ENCODE results near the gene C5AR2. TPM values are rescaled to one million over a fixed set of nuclear protein-coding genes. Genes with fewer than 3 reads are reported as not detected.
"Not testable (repeated sequence)": the region's sequence is repeated elsewhere in the genome, so short reads cannot be mapped to it uniquely, and the experiment has no call there.

C5AR2 gene
- polyA plus RNA-seq, 4 donors, result 0.34 to 0.51 (median 0.45) TPM

DNA sequence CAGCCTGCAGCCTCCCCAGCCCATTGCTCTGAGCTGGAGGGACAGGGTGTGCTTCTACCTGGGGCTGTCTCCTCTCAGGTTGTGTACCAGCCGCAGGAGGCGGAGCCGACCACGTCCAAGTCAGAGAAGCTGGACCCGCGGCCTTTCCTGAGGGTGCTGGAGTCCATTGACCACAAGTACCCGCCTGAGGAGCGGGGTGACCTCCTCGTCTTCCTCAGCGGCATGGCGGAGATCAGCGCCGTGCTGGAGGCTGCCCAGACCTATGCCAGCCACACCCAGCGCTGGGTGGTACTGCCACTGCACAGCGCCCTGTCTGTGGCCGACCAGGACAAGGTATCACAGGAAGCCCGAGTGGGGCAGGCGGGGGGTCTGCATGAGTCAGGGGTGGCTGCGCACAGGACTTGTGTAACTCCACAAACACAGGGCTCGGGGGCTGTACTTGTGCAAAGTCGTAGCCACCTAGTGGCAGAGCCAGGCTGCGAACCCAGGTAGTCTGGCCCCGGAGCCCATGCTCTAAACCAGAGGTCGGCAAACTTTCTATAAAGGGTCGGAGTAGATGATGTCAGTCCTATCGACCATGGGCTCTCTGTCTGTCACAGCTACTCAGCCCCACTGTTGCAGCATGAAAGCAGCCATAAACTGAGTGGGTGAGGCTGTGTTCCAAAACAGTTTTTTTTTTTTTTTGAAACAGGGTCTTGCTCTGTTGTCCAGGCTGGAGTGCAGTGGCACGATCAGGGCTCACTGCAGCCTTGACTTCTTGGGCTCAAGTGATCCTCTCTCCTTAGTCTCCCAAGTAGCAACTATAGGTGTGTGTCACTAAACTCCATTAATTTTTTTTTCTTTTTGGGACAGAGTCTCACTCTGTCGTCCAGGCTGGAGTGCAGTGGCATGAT is 26.1 kb downstream of the C5AR2 start:
- no peak for DNase-seq (ENCODE audit: low read depth in 4 of 4, low spot score in 2 of 4)

GRCh38 chr19:47358936-47359335 is 27.0 kb downstream of the C5AR2 start:
- DNase-seq (ENCODE audit: low read depth in 4 of 4, low spot score in 2 of 4), result no peak

DNA sequence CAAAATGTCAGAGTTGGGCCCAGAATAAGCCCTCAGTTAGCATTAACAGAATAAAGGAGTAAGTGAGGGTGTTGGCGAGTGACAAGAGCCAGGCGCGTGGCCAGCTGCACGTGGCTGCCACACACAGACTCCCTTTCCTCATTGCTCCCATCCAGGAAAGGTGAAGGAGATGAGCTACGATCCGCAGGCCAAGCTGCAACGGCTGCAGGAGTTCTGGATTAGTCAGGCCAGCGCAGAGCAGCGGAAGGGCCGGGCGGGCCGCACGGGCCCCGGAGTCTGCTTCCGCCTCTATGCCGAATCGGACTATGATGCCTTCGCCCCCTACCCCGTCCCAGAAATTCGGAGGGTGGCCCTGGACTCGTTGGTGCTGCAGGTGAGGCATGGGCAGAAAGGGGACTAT is 30.3 kb downstream of the C5AR2 start:
- no peak for DNase-seq (ENCODE audit: low read depth in 4 of 4, low spot score in 2 of 4)

DNA sequence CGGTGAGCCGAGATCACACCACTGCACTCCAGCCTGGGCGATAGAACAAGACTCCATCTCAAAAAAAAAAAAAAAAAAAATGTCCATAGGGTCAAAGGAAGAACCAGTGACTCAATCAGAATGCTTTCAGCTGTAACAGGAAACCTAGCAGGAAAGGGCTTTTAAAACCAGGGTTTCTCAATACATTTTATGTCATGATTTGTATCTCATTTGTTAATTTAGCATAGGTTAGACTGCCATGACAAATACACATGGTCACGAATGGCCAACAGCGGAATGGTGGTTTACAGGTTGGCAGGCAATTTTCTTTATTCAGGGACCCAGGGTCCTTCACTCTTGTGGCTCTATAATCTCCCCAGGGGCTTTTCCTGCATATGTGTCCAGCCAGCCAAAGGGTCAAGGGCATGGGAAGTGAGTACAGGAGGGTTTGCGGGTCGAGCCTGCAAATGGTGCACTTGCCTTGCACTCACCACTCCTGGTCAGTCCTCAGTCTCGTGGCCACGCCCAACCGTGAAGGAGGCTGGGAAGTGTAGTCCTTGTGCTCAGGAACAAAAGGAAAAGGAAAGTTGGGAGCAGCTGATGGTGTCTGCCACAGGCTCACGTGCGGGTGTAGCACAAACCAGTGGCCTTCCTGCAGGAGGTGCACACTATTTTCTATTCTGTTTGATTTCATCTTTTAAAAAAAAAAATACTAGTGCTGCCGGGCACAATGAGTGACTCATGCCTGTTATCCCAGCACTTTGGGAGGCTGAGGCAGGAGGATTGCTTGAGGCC is 32.0 kb downstream of the C5AR2 start:
- DNase-seq (ENCODE audit: low read depth in 4 of 4, low spot score in 2 of 4), result no peak

- DNase-seq (ENCODE audit: low read depth in 4 of 4, low spot score in 2 of 4), result not testable (repeated sequence)
These were observed 33.5 kb downstream of the C5AR2 start for GRCh38 chr19:47365455-47365854.

DNA sequence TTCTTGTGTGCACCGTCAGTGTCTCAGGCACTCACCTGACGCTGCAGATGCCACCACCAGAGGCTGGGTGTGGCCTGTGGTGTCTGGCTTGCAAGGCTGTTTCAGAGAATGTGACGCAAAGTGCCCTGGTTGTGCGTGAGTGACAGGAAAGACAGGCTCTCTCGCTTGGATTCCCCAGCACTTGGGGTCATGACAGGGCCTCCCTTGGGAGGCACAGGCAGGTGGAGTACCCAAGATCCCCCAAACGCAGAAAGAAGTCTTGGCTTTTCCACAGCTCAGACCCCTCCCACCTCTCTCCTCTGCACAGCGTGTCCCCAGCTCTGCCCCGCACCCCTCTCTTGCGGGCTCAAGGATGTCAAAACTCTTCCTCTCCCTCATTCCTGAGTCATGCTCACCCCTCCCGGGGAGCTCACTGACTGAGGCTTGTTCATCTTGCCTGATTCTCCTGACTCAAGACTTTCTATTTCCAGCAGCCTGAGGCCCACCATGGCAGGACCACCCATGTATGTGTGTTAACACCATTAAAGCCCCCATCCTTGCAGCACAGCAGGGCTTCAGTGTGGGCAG is 38.2 kb downstream of the C5AR2 start:
- DNase-seq (ENCODE audit: low read depth in 4 of 4, low spot score in 2 of 4), result no peak

DNA sequence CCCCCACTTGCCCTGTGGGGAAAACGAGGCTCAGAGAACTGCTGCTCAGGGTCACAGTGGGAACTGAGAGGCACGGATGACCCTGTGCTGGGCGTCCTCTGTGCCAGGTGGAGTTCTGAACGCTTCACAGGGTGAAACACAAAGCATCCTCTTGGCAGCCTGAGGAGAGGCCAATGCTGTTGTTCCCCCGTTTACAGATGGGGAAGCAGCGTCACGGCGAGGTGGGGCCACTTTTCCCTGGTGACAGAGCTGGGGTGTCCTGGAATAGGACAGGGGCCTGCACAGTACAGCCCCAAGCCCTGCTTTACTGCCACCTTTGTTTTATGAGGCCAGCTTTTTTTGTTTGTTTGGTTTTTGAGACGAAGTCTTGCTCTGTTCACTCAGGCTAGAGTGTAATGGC is 39.3 kb downstream of the C5AR2 start:
- DNase-seq (ENCODE audit: low read depth in 4 of 4, low spot score in 2 of 4), result no peak

DNA sequence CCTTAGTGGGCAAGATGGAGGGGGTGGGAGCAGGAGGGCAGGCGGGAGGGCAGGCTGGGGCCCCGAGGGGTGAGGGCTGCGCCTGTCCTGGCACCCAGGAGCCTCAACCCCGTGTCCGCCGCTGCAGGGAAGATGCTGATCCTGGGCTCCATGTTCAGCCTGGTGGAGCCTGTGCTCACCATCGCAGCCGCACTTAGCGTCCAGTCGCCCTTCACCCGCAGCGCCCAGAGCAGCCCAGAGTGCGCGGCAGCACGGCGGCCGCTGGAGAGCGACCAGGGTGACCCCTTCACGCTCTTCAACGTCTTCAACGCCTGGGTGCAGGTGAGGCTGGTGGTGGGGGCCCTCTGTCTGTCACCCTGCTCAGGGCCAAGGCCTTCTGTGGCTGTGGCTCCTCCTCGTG is 40.6 kb downstream of the C5AR2 start:
- no peak for DNase-seq (ENCODE audit: low read depth in 4 of 4, low spot score in 2 of 4)

DNA sequence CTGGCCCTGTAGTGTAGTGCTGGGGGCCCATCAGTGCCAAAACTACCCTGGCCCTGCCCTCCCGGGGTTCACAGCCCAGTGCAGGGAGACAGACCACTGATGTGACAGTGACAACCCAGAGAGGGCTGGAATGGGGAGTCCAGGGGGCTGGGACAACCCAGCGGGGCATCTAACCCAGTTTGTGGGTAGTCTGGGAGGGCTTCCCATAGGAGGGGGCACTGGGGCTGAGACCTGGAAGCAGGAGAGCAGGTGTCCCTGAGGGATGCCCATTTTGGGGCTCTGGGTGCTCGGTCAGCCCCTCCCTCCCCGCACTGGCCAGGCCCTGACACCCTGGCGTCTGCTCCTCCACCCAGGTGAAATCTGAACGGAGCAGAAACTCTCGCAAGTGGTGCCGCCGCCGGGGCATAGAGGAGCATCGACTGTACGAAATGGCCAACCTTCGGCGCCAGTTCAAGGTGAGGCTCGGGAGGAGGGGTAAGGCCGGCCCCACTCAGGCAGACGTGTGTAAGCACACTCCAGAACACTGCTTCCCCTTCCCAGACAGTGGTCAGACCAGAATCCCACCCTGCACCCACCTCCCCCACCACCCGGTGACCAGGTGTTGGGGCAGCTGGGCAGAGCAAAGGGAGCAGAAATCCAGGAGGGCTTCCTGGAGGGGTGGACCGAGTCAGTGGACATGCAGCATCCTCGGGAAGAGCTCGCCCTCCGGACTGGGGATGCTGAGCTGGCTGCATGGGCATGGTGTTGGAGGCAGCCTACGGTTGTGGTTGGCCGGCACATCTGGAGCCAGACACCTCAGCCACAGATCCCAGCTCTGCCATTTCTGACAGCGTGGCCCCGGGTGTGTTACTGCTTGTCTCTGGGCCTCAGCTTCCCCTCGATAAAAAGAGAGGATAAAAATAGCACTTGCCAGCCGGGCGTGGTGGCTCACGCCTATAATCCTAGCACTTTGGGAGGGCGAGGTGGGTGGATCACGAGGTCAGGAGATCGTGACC is 41.6 kb downstream of the C5AR2 start:
- no peak for DNase-seq (ENCODE audit: low read depth in 4 of 4, low spot score in 2 of 4)

- DNase-seq (ENCODE audit: low read depth in 4 of 4, low spot score in 2 of 4), result no peak
These were observed 43.1 kb downstream of the C5AR2 start for GRCh38 chr19:47374876-47375693.

DNA sequence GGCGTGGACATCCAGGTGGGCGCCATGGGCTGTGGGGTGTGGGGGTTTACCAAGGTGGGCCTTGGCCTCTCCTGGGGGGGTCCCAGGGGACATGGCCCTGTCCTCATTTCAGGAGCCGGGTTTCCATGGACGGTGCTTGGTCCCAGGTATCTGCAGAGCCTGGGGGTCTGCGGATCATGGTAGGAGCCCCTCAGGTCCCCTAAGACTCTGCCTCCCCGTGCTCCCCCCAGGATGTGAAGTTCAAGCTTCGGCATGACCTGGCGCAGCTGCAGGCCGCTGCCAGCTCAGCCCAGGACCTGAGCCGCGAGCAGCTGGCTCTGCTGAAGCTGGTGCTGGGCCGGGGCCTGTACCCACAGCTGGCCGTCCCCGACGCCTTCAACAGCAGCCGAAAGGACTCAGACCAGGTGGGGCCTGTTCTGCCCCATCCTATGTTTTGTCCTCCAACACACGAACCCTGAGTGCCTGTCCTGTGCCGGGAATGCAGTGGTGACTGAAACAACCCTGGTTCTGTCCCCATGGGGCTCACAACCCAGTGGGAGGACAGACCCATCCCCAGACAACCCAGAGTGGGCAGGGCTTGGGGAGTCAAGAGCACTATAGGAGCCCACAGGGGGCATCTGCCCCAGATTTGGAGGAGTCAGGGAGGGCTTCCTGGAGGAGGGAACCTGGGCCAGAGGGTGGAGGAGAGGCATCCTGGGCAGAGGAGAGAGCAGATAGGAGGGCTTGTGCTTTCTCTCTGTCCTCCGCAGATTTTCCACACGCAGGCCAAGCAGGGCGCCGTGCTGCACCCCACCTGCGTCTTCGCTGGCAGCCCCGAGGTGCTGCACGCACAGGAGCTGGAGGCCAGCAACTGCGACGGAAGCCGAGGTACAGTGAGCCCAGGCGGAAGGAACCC is 44.0 kb downstream of the C5AR2 start:
- DNase-seq (ENCODE audit: low read depth in 4 of 4, low spot score in 2 of 4), result no peak

GRCh38 chr19:47376589-47377144 is 44.7 kb downstream of the C5AR2 start:
- no peak for DNase-seq (ENCODE audit: low read depth in 4 of 4, low spot score in 2 of 4)

GRCh38 chr19:47377208-47377701 is 45.3 kb downstream of the C5AR2 start:
- DNase-seq (ENCODE audit: low read depth in 4 of 4, low spot score in 2 of 4), result no peak

GRCh38 chr19:47377801-47378200 is 45.8 kb downstream of the C5AR2 start:
- no peak for DNase-seq (ENCODE audit: low read depth in 4 of 4, low spot score in 2 of 4)

GRCh38 chr19:47378246-47378645 is 46.3 kb downstream of the C5AR2 start:
- no peak for DNase-seq (ENCODE audit: low read depth in 4 of 4, low spot score in 2 of 4)

GRCh38 chr19:47379381-47379938 is 47.5 kb downstream of the C5AR2 start:
- DNase-seq (ENCODE audit: low read depth in 4 of 4, low spot score in 2 of 4), result no peak

- DNase-seq (ENCODE audit: low read depth in 4 of 4, low spot score in 2 of 4), result no peak
These were observed 48.6 kb downstream of the C5AR2 start for GRCh38 chr19:47380559-47380958.

- DNase-seq (ENCODE audit: low read depth in 4 of 4, low spot score in 2 of 4), result no peak
These were observed 49.1 kb downstream of the C5AR2 start for GRCh38 chr19:47381121-47381520.
